SK-N-SH (cell line): ENCODE data around the gene SAYSD1. TPM values are rescaled to one million over a fixed set of nuclear protein-coding genes. Genes with fewer than 3 reads are reported as not detected.

Experiments
- CTCF ChIA-PET: fragments of 300-600, 350-600 bp; formaldehyde crosslinking; extraction: SDS; loops from one replicate; lab custom pipeline; 2021; lab: Yijun Ruan, JAX
- POLR2A ChIA-PET: fragments of 350-600 bp; sonication (Branson Sonifier 250); formaldehyde crosslinking; extraction: SDS; loops from one replicate; lab custom pipeline; 2020; ENCODE audit warnings: antibody characterized with exemption, inconsistent platforms; lab: Yijun Ruan, JAX
- DNase-seq: peaks from one replicate; pipeline ENCODE4 v3.0.0; 2012
- H2AFZ ChIP-seq: fragments of 200-600 bp; sonication (generic); 2 replicates; pipeline ENCODE4 v1.8.1; 2016; ENCODE audit warnings: antibody characterized with exemption, mild to moderate bottlenecking, low read depth
- H3F3A ChIP-seq: fragments of 200-600 bp; sonication (generic); replicated peaks from 2 replicates; pipeline ENCODE3; 2016; ENCODE audit warnings: antibody characterized with exemption, mild to moderate bottlenecking; ENCODE audit not compliant: insufficient read depth
- H3K27ac ChIP-seq, 2 experiments: fragments of 200-500 bp in 1 of 2; fragments of 200-600 bp in 1 of 2; sonication (Bioruptor generic) in 1 of 2; sonication (generic), shearing (Covaris generic) in 1 of 2; 2 replicates each; pipeline versions ENCODE4 v1.5.1 to v1.6.1; 2014 to 2016; ENCODE audit warnings: low read depth in 2 of 2, inconsistent platforms in 1 of 2, low read length in 1 of 2, mild to moderate bottlenecking in 1 of 2, mixed read lengths in 1 of 2
- H3K27me3 ChIP-seq: fragments of 200-600 bp; sonication (generic), shearing (Covaris generic); 2 replicates; pipeline ENCODE4 v1.6.1; 2016; ENCODE audit warnings: mixed run types; ENCODE audit not compliant: insufficient read depth
- H3K36me3 ChIP-seq, 2 experiments: fragments of 200-500 bp in 1 of 2; fragments of 200-600 bp in 1 of 2; sonication (Bioruptor generic) in 1 of 2; sonication (generic) in 1 of 2; replicated peaks in 1 of 2; 2 replicates each; pipeline versions ENCODE3 to v1.5.1; 2014 to 2016; ENCODE audit warnings: low read length in 1 of 2, mild to moderate bottlenecking in 1 of 2; ENCODE audit not compliant: insufficient read depth in 2 of 2, control insufficient read depth in 1 of 2
- H3K4me1 ChIP-seq, 2 experiments: fragments of 200-500 bp in 1 of 2; fragments of 200-600 bp in 1 of 2; sonication (Bioruptor generic) in 1 of 2; sonication (generic), shearing (Covaris generic) in 1 of 2; 2 replicates each; pipeline versions ENCODE4 v1.5.1 to v1.6.1; 2014 to 2016; ENCODE audit warnings: low read depth in 1 of 2, low read length in 1 of 2, mixed run types in 1 of 2; ENCODE audit not compliant: insufficient read depth in 2 of 2, control insufficient read depth in 1 of 2
- H3K4me2 ChIP-seq: fragments of 200-600 bp; sonication (generic), shearing (Covaris generic); 2 replicates; pipeline ENCODE4 v1.6.1; 2017; ENCODE audit warnings: mixed run types
- H3K4me3 ChIP-seq, 2 experiments: fragments of 200-500 bp in 1 of 2; fragments of 200-600 bp in 1 of 2; sonication (Bioruptor generic) in 1 of 2; sonication (generic), shearing (Covaris generic) in 1 of 2; 2 replicates each; pipeline versions ENCODE4 v1.5.1 to v1.8.1; 2014 to 2016; ENCODE audit warnings: low read depth in 2 of 2, inconsistent platforms in 1 of 2, low read length in 1 of 2, mild to moderate bottlenecking in 1 of 2, mixed read lengths in 1 of 2, moderate library complexity in 1 of 2
- H3K79me2 ChIP-seq: fragments of 200-600 bp; sonication (generic); 2 replicates; pipeline ENCODE4 v1.8.1; 2017; ENCODE audit warnings: mild to moderate bottlenecking; ENCODE audit not compliant: insufficient read depth
- H3K9ac ChIP-seq: fragments of 200-600 bp; sonication (generic); 2 replicates; pipeline ENCODE4 v1.6.1; 2017; ENCODE audit warnings: mixed run types
- H3K9me2 ChIP-seq: fragments of 200-600 bp; sonication (generic); 2 replicates; pipeline ENCODE4 v1.6.1; 2017; ENCODE audit warnings: mixed run types
- H3K9me3 ChIP-seq: fragments of 200-600 bp; sonication (generic); 2 replicates; pipeline ENCODE4 v1.6.1; 2017; ENCODE audit warnings: mixed run types, mild to moderate bottlenecking, moderate library complexity
- H4K20me1 ChIP-seq: fragments of 200-600 bp; sonication (generic); 2 replicates; pipeline ENCODE4 v1.6.1; 2017; ENCODE audit warnings: mild to moderate bottlenecking, mixed run types; ENCODE audit not compliant: insufficient read depth
- EZH2phosphoT487 ChIP-seq: fragments of 200-600 bp; sonication (generic); IDR thresholded peaks from 2 replicates; pipeline ENCODE4 v1.6.1; 2017; ENCODE audit warnings: low read depth, mixed run types, mild to moderate bottlenecking, antibody characterized with exemption, moderate library complexity, borderline replicate concordance
- FOSL2 ChIP-seq: IDR thresholded peaks from 2 replicates; pipeline ENCODE4 v1.4.0; 2012; ENCODE audit warnings: low read depth, mild to moderate bottlenecking, moderate library complexity, borderline replicate concordance
- JUND ChIP-seq: IDR thresholded peaks from 2 replicates; pipeline ENCODE4 v1.4.0; 2012
- NRF1 ChIP-seq: IDR thresholded peaks from 2 replicates; pipeline ENCODE4 v1.6.1; 2012; ENCODE audit warnings: low read depth, mild to moderate bottlenecking, low read length
- RAD21 ChIP-seq: IDR thresholded peaks from 2 replicates; pipeline ENCODE4 v1.6.1; 2012; ENCODE audit warnings: mild to moderate bottlenecking, low read length
- RXRA ChIP-seq: IDR thresholded peaks from 2 replicates; pipeline ENCODE4 v1.4.0; 2012; ENCODE audit warnings: low read depth, mild to moderate bottlenecking, borderline replicate concordance
- SMC3 ChIP-seq: IDR thresholded peaks from 2 replicates; pipeline ENCODE4 v1.6.1; 2012; ENCODE audit warnings: low read depth, low read length, improper control_type of control experiment
- TAF1 ChIP-seq: IDR thresholded peaks from 2 replicates; pipeline ENCODE4 v1.6.1; 2012; ENCODE audit warnings: low read depth, mild to moderate bottlenecking, low read length, moderate library complexity, borderline replicate concordance
- WGBS: methylation state at CpG from one replicate; pipeline ENCODE4 v1.1.6; 2017; ENCODE audit warnings: low lambda C conversion rate; 5-methylcytosine and 5-hydroxymethylcytosine counted together
- polyA plus RNA-seq, 3 experiments: library from polyadenylated mRNA; depleted of rRNA; stranded (reverse); fragments of >200 nt; gene quantifications; 2 replicates each; pipeline ENCODE4 v1.2.3, GENCODE V29; 2012
- TF ChIP-seq, protein P1 (sequence below): IDR thresholded peaks from 2 replicates; pipeline ENCODE4 v1.6.1; 2012; ENCODE audit warnings: mild to moderate bottlenecking, low read depth, low read length, moderate library complexity
- TF ChIP-seq, protein P2 (sequence below): IDR thresholded peaks from 2 replicates; pipeline ENCODE4 v1.4.0; 2012; ENCODE audit warnings: low read depth

Gene SAYSD1
- polyA plus RNA-seq, 1 of the 3 experiments (the other 2 are of a cell fraction): 6.1 TPM

DNA sequence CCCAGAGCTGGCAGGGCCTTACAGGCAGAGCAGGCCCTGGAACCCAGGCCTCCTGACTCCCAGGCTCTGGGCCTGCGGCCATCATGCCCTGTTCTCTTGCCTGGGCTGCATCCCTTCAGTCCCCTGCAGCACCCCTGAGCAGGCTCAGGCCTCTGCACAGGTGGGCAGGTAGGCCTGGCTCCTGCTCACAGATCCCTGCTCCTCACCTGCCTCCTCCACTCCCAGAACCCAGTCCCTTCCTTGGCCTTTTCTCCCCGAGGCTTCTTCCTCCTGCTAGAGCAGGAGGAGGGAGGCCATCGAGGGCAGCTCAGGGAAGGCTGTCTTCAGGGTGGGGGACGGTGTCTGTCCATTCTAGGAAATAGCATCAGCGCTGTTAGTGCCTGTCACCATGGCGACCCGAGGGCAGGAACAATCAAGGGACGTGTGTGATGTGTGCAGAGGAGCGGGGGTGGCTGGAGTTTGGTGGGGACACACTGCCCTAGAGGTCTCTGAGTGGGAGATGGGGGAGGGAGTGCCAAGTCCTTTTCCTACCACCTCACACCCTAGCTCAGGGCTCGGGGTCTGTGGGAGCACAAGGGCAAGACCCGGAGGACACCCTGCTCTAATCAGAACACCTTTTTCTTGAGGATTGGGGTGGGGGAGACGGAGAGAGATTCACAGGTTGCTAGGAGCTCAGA lies 39.8 kb downstream of the SAYSD1 start:
- TF ChIP-seq NRF1 (no peak), RAD21 (no peak)
- Histone ChIP-seq H3K27me3 (no peaks in the 10 kb centered on the region), H3K4me3 (no peak overlapping the region), H3K36me3 (no peaks in the 10 kb centered on the region), H3F3A (no peaks in the 10 kb centered on the region), H3K4me2 (no peak overlapping the region), H2AFZ (no peak overlapping the region), H3K9me2 (no peaks in the 10 kb centered on the region), H3K9me3 (no peaks in the 10 kb centered on the region), H3K4me1 (no peaks in the 10 kb centered on the region), H4K20me1 (no peaks in the 10 kb centered on the region), H3K27ac (no peak overlapping the region), H3K79me2 (no peaks in the 10 kb centered on the region), H3K9ac (no peak overlapping the region)
- ChIA-PET POLR2A (no interaction called here), CTCF (interaction anchor here (1.0 to 1.4 kb wide), 3 partner anchors 16 to 103 kb away, joined by 3 read pairs; no protein-coding TSS in a partner anchor)
- no peak for DNase-seq
- 12% methylated on average over 11 of the region's 12 CpGs for WGBS

DNA sequence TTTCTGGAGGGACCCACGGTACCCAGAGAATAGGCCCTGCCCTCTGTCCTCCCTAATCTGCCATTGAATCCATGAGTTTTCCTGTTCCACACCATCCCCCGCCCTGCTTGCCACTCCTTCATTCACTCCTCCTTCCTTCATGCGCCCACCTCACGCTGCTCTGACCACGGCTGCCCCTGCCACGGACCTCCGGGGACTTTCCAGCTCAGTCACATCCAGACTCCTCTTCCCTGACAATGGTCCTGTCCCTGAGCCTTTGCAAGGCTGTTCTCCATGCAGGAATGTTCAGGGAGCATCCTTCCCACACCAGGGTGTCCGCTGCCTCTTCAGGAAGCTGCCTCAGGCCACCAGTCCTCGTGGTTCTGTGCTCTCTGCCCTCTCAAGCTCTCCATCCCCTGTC lies 40.5 kb downstream of the SAYSD1 start:
- H3K4me3 ChIP-seq: no peak overlapping the region
- no peak overlapping the region for H2AFZ ChIP-seq
- 49% methylated on average over 9 of the region's 9 CpGs for WGBS
- H3K27ac ChIP-seq: no peak overlapping the region
- H3K36me3 ChIP-seq: no peaks in the 10 kb centered on the region
- no peaks in the 10 kb centered on the region for H4K20me1 ChIP-seq
- H3K4me1 ChIP-seq: no peaks in the 10 kb centered on the region
- no peaks in the 10 kb centered on the region for H3F3A ChIP-seq
- H3K9me2 ChIP-seq: no peaks in the 10 kb centered on the region
- TF ChIP-seq, protein P1, sequence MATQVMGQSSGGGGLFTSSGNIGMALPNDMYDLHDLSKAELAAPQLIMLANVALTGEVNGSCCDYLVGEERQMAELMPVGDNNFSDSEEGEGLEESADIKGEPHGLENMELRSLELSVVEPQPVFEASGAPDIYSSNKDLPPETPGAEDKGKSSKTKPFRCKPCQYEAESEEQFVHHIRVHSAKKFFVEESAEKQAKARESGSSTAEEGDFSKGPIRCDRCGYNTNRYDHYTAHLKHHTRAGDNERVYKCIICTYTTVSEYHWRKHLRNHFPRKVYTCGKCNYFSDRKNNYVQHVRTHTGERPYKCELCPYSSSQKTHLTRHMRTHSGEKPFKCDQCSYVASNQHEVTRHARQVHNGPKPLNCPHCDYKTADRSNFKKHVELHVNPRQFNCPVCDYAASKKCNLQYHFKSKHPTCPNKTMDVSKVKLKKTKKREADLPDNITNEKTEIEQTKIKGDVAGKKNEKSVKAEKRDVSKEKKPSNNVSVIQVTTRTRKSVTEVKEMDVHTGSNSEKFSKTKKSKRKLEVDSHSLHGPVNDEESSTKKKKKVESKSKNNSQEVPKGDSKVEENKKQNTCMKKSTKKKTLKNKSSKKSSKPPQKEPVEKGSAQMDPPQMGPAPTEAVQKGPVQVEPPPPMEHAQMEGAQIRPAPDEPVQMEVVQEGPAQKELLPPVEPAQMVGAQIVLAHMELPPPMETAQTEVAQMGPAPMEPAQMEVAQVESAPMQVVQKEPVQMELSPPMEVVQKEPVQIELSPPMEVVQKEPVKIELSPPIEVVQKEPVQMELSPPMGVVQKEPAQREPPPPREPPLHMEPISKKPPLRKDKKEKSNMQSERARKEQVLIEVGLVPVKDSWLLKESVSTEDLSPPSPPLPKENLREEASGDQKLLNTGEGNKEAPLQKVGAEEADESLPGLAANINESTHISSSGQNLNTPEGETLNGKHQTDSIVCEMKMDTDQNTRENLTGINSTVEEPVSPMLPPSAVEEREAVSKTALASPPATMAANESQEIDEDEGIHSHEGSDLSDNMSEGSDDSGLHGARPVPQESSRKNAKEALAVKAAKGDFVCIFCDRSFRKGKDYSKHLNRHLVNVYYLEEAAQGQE: no peak
- no peak for TF ChIP-seq RXRA
- no peak for TF ChIP-seq SMC3
- no peak for TF ChIP-seq EZH2phosphoT487
- no peak for TF ChIP-seq FOSL2
- TF ChIP-seq TAF1: no peak
- TF ChIP-seq JUND: no peak
- TF ChIP-seq, protein P2, sequence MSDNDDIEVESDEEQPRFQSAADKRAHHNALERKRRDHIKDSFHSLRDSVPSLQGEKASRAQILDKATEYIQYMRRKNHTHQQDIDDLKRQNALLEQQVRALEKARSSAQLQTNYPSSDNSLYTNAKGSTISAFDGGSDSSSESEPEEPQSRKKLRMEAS: no peak
- no peak overlapping the region for H3K4me2 ChIP-seq
- ChIA-PET CTCF (interaction anchor here (1.0 to 1.4 kb wide), 2 partner anchors 18 to 103 kb away, joined by 3 read pairs; no protein-coding TSS in a partner anchor), POLR2A (no interaction called here)
- H3K79me2 ChIP-seq: no peaks in the 10 kb centered on the region
- no peaks in the 10 kb centered on the region for H3K9me3 ChIP-seq
- H3K9ac ChIP-seq: no peak overlapping the region
- H3K27me3 ChIP-seq: no peaks in the 10 kb centered on the region
- no peak for DNase-seq
